Lung (tissue), 12 donors: ENCODE data around the gene ULK3. TPM values are rescaled to one million over a fixed set of nuclear protein-coding genes. Genes with fewer than 3 reads are reported as not detected.

Experiments used
- ATAC-seq: fragments of 200-7000 bp; cut with Tn5 transposase; one replicate; pipeline ENCODE4 v1.9.1; 2020; ENCODE audit warnings: moderate number of reproducible peaks; ENCODE audit not compliant: insufficient read depth, low FRiP score
- DNase-seq, 3 donors: peaks; one replicate each; pipeline ENCODE4 v3.0.0-alpha.2; 2013 to 2017
- H3K27ac ChIP-seq, 2 donors: one replicate each; pipeline ENCODE4 v1.5.1; 2013; ENCODE audit warnings: mild to moderate bottlenecking in 2 of 2, moderate library complexity in 2 of 2, control low read depth in 1 of 2, inconsistent platforms in 1 of 2, low read depth in 1 of 2, low read length in 1 of 2
- H3K27me3 ChIP-seq, 3 donors: one replicate each; pipeline ENCODE4 v1.5.1; 2013; ENCODE audit warnings: low read length in 2 of 3; ENCODE audit not compliant: control insufficient read depth in 3 of 3, insufficient read depth in 3 of 3
- H3K36me3 ChIP-seq, 4 donors: one replicate each; pipeline ENCODE4 v1.5.1; 2013; ENCODE audit warnings: low read length in 4 of 4, mild to moderate bottlenecking in 1 of 4, moderate library complexity in 1 of 4; ENCODE audit not compliant: control insufficient read depth in 4 of 4, insufficient read depth in 4 of 4
- H3K4me1 ChIP-seq, 5 donors: one replicate each; pipeline ENCODE4 v1.5.1; 2013; ENCODE audit warnings: low read length in 5 of 5, mild to moderate bottlenecking in 2 of 5, moderate library complexity in 1 of 5; ENCODE audit not compliant: control insufficient read depth in 5 of 5, insufficient read depth in 5 of 5
- H3K4me3 ChIP-seq: one replicate; pipeline ENCODE4 v1.5.1; 2013; ENCODE audit warnings: mild to moderate bottlenecking, control low read depth, moderate library complexity
- H3K9ac ChIP-seq, 2 donors: one replicate each; pipeline ENCODE4 v1.5.1; 2013; ENCODE audit warnings: low read length in 2 of 2, control low read depth in 1 of 2; ENCODE audit not compliant: insufficient read depth in 1 of 2
- H3K9me3 ChIP-seq, 4 donors: one replicate each; pipeline ENCODE4 v1.5.1; 2013; ENCODE audit warnings: low read length in 3 of 4, mild to moderate bottlenecking in 1 of 4, moderate library complexity in 1 of 4; ENCODE audit not compliant: control insufficient read depth in 4 of 4, insufficient read depth in 3 of 4
- CTCF ChIP-seq: IDR thresholded peaks from 2 replicates; pipeline ENCODE4 v1.5.1; 2012; ENCODE audit warnings: mild to moderate bottlenecking; ENCODE audit errors: control extremely low read depth, extremely low read depth
- WGBS, 2 donors: extraction: QIAGEN DNeasy Blood & Tissue Kit; methylation state at CpG; one replicate each; pipeline ENCODE4 v1.1.7; 2013; 5-methylcytosine and 5-hydroxymethylcytosine counted together
- polyA plus RNA-seq, 2 donors: library from polyadenylated mRNA; stranded (reverse); fragments of 200-250 nt; gene quantifications; one replicate each; pipeline ENCODE4 v1.2.1, GENCODE V29; 2013
- total RNA-seq, 2 donors: library from RNA; depleted of rRNA in 1 of 2; stranded (reverse); fragments of >200 nt in 1 of 2; gene quantifications; one replicate each; pipeline ENCODE4 v1.2.1, GENCODE V29; 2014 to 2021
- donor health status: control.
- donor health status: control.
- donor health status: Bipolar disorder and iron deficiency.
- donor health status: healthy.
- donor health status: DM: yes; HTN: yes; CAD: no.

Gene ULK3
- total and polyA plus RNA-seq, 4 donors = 20.6 to 54.5 (median 38.7) TPM

GRCh38 chr15:74845581-74845980 is 2.6 kb upstream of the ULK3 start:
- WGBS, 2 donors = 67 to 81% methylated on average over 4 of the region's 4 CpGs

GRCh38 chr15:74845208-74845568 is 2.2 kb upstream of the ULK3 start:
- 51 to 53% methylated on average over 5 of the region's 5 CpGs for WGBS, 2 donors
- H3K4me3 ChIP-seq = no peak overlapping the region
- DNase-seq = no peak
- H3K36me3 ChIP-seq = peaks cover 0 to 31% (median 13%) of the 10 kb centered on the region in 4 donors
- no peak overlapping the region for H3K9ac ChIP-seq
- ATAC-seq = no peak
- H3K27ac ChIP-seq = no peak overlapping the region
- H3K4me1 ChIP-seq = peaks cover 0 to 15% (median 0%) of the 10 kb centered on the region in 5 donors
- no peaks in the 10 kb centered on the region for H3K27me3 ChIP-seq
- no peak for TF ChIP-seq CTCF
- no peaks in the 10 kb centered on the region for H3K9me3 ChIP-seq

More at GRCh38 chr15:74845581-74845980, 2.6 kb upstream of the ULK3 start:
- no peaks in the 10 kb centered on the region for H3K9me3 ChIP-seq
- peaks cover 0 to 15% (median 0%) of the 10 kb centered on the region in 5 donors for H3K4me1 ChIP-seq
- peaks cover 2 to 34% (median 15%) of the 10 kb centered on the region in 4 donors for H3K36me3 ChIP-seq
- ATAC-seq = no peak
- DNase-seq = no peak
- no peak for TF ChIP-seq CTCF
- H3K27ac ChIP-seq = peak overlapping the region in 1 of 2 donors; percentile 6
- no peak overlapping the region for H3K4me3 ChIP-seq
- H3K27me3 ChIP-seq = no peaks in the 10 kb centered on the region
- no peak overlapping the region for H3K9ac ChIP-seq

- DNase-seq = no peak
- 76 to 79% methylated on average over 12 of the region's 12 CpGs for WGBS, 2 donors
- Histone ChIP-seq H3K4me1 (peaks cover 0 to 15% (median 0%) of the 10 kb centered on the region in 5 donors), H3K27ac (no peak overlapping the region), H3K27me3 (no peaks in the 10 kb centered on the region), H3K9ac (no peak overlapping the region), H3K36me3 (peaks cover 0 to 27% (median 10%) of the 10 kb centered on the region in 4 donors), H3K4me3 (no peak overlapping the region), H3K9me3 (no peaks in the 10 kb centered on the region)
- ATAC-seq = no peak
- no peak for TF ChIP-seq CTCF
Measured at GRCh38 chr15:74844319-74845207, 1.6 kb upstream of the ULK3 start.
